ENCODE data around the gene CYP2D6.
"Not testable (repeated sequence)": the region's sequence is repeated elsewhere in the genome, so short reads cannot be mapped to it uniquely, and the experiment has no call there.

CYP2D6 gene

GRCh38 chr22:42131562-42131961 lies 952 bp upstream of the CYP2D6 start:
- DNase-seq: no peak

- not testable (repeated sequence) for DNase-seq
These were observed 428 bp downstream of the CYP2D6 start for GRCh38 chr22:42130182-42130581.

GRCh38 chr22:42128776-42129694 lies 1.6 kb downstream of the CYP2D6 start:
- not testable (repeated sequence) for DNase-seq

GRCh38 chr22:42128007-42128406 lies 2.6 kb downstream of the CYP2D6 start:
- DNase-seq: not testable (repeated sequence)

GRCh38 chr22:42127606-42128005 lies 3.0 kb downstream of the CYP2D6 start:
- no peak for DNase-seq

GRCh38 chr22:42123529-42123928 lies 7.1 kb downstream of the CYP2D6 start:
- not testable (repeated sequence) for DNase-seq

GRCh38 chr22:42120231-42121021 lies 10.2 kb downstream of the CYP2D6 start:
- not testable (repeated sequence) for DNase-seq

GRCh38 chr22:42116848-42117424 lies 13.7 kb downstream of the CYP2D6 start:
- DNase-seq: no peak

- DNase-seq: not testable (repeated sequence)
These were observed 15.2 kb downstream of the CYP2D6 start for GRCh38 chr22:42115420-42115830.

- DNase-seq: no peak
These were observed 15.9 kb downstream of the CYP2D6 start for GRCh38 chr22:42114721-42115120.

GRCh38 chr22:42112793-42113192 lies 17.8 kb downstream of the CYP2D6 start:
- not testable (repeated sequence) for DNase-seq

- no peak for DNase-seq
These were observed 18.8 kb downstream of the CYP2D6 start for GRCh38 chr22:42111798-42112197.

GRCh38 chr22:42108848-42109247 lies 21.8 kb downstream of the CYP2D6 start:
- DNase-seq: no peak

GRCh38 chr22:42104332-42104860 lies 26.2 kb downstream of the CYP2D6 start:
- not testable (repeated sequence) for DNase-seq

GRCh38 chr22:42101199-42101598 lies 29.4 kb downstream of the CYP2D6 start:
- no peak for DNase-seq

GRCh38 chr22:42091455-42091782 lies 39.2 kb downstream of the CYP2D6 start:
- DNase-seq: no peak

- DNase-seq: peak; percentile 90
These were observed 39.8 kb downstream of the CYP2D6 start, which contains the start of gene NDUFA6 for GRCh38 chr22:42090596-42091454. Gene NDUFA6, minus strand, starts transcription at chr22:42090772. Its CDS starts 28 bp downstream, at chr22:42090744.

- no peak for DNase-seq
These were observed 44.6 kb downstream of the CYP2D6 start for GRCh38 chr22:42086051-42086450.

- DNase-seq: no peak
These were observed 45.7 kb downstream of the CYP2D6 start for GRCh38 chr22:42084874-42085273.

GRCh38 chr22:42083119-42083518 lies 47.5 kb downstream of the CYP2D6 start:
- no peak for DNase-seq

- DNase-seq: no peak
These were observed 50.3 kb downstream of the CYP2D6 start for GRCh38 chr22:42080287-42080686.

All from NCI-H2107 (cell line).